Stimulated activated CD4-positive, alpha-beta T cell treated with anti-CD3 and anti-CD28 coated beads, TNF-alpha, amount 100 ng/mL, for 24 hours (primary cell): Measurements from ENCODE around the gene RPS6KB2.
A peak's percentile ranks its signal among the peaks of the same experiment; 100 is the strongest.

Experiments used
- DNase-seq, 3 experiments: peaks; one replicate each; pipeline ENCODE4 v3.0.0-alpha.2; 2020; ENCODE audit warnings: low read depth in 3 of 3

RPS6KB2 gene

DNA sequence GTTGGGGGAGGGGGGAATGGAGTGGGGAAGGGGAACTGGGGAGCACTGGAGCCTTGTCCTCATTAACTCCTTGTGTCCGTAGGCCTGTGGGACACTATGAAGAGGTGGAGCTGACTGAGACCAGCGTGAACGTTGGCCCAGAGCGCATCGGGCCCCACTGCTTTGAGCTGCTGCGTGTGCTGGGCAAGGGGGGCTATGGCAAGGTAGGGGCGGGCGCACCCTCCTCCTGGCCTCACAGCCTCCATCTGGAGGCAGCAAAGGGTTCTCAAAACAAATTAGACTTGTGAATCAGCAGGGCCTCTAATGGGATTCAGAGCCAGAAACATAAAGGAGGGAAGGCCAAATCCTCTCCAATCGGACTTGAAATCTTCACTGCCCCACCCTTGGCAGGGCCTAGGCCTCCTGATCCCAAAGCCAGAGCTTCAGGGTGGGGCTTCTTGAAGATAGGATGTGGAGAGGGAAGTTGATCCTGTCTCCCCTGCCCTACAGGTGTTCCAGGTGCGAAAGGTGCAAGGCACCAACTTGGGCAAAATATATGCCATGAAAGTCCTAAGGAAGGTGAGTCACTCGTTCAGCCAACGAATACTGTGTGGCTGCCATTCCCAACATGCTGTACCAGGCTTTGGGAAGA lies 859 bp downstream of the RPS6KB2 start:
- no peak for DNase-seq

DNA sequence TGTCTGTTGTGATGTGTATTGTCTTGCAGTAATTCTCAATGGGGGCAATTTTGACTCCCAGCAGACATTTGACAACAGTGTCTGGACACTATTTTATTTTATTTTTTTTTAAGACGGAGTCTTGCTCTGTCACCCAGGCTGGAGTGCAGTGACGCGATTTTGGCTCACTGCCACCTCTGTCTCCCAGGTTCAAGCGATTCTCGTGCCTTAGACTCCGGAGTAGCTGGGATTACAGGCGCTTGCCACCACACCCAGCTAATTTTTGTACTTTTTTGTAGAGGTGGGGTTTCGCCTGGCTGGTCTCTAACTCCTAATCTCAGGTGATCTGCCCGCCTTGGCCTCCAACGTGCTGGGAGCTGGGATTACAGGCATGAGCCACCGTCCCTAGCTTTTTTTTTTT lies 1.4 kb downstream of the RPS6KB2 start:
- DNase-seq = no peak

DNA sequence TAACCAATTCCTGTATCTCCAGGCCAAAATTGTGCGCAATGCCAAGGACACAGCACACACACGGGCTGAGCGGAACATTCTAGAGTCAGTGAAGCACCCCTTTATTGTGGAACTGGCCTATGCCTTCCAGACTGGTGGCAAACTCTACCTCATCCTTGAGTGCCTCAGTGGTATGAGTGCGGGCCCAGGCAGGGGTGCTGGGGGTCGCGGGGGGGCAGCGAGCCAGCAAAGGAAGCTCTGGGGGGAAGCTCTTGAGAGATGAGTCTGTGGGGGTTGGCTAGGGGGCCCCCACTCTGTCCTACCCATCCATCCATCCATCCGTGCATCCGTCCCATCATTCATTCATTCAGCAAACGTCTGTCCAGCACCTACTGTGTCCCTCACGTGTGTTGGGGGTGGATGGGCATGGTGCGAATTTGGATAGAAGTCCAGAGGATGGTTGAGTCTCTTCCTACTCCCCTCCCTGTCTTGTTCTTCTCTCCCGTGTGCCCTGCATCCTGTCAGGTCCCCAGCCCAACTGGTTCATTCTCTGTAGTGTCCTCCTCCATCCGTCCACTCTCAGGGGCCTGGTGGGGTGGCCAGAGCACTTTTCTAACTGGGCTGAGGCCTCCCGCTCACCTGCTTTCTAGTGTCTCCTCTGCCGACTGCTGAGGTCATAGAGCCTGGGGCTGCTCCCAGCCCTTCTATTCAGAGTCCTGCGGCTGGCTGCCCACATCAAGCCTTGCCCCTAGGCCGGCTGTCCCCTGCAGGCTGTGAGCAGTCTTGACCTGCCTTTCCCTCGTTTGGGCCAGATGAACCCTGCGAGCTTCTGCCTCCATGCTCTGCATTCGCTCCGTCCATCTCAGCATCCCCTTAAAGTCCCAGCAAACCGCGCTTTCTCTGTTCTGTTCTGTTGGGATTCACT lies 3.3 kb downstream of the RPS6KB2 start:
- DNase-seq = no peak

DNA sequence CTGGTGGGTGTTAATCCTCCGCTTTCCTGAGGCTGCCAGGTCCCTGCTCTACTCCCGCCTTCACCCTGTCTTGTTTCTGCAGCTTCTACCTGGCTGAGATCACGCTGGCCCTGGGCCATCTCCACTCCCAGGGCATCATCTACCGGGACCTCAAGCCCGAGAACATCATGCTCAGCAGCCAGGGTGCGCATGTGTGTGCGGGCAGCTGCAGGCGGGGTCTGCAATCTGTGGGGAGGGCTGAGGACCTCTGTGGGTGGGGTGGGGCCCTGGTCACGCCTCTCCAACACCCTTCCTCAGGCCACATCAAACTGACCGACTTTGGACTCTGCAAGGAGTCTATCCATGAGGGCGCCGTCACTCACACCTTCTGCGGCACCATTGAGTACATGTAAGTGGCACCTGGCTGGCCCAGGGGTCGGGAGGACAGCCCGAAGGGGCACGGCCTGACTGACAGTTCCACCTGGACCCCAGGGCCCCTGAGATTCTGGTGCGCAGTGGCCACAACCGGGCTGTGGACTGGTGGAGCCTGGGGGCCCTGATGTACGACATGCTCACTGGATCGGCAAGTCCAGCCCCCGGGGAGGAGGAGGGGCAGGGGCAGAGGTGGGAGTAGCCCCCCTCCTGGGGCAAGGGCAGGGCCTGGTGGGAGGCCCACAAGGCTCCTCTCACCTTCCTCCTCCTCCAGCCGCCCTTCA lies 4.5 kb downstream of the RPS6KB2 start:
- DNase-seq = no peak

DNA sequence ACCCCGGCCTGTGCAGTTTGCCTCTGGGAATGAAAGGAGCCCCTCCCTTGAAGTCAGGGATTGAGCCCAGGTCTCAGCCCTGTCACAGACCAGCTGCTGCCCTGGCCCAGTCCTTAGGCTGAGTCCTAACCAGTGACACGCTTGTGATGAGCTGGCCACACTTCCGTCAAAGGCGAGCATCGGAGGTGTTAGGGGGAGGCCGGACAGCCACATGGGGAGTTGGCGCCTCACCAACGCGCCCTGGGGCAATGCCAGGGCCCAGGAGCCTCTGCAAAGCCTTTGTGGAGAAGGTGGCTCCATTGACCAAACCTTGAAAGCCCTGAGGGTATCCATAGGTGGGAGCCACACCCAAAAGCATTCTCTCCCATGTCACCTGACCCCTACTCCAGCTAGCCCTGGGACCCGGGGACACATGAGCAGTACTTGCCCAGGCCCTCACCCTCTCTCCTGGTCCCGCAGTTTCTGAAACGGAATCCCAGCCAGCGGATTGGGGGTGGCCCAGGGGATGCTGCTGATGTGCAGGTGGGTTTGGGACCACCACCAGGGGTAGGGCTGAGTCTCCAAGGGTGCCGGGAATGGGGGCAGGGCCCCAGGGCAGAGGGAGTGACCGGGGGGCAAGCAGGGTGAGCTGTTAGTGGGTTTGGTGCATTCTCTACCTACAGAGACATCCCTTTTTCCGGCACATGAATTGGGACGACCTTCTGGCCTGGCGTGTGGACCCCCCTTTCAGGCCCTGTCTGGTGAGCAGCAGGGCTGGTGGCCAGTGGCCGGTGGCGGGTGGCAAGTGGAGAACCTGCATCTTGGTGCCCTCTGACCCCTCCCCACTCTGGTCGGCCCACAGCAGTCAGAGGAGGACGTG lies 5.5 kb downstream of the RPS6KB2 start:
- no peak for DNase-seq

DNA sequence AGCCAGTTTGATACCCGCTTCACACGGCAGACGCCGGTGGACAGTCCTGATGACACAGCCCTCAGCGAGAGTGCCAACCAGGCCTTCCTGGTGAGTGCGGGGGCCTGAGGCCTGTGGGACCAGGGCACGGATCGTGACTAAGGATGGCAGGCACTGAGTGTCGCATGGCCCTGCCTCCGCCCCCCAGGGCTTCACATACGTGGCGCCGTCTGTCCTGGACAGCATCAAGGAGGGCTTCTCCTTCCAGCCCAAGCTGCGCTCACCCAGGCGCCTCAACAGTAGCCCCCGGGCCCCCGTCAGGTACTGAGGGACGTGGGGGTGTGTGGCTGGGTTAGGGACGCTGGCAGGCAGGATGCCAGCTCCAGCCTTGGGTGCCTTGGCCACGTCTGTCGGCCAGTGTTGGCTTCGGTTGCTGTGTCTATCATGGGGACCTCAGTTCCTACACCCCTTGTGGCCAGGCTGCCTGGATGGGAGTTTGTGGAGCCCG lies 6.1 kb downstream of the RPS6KB2 start:
- no peak for DNase-seq

DNA sequence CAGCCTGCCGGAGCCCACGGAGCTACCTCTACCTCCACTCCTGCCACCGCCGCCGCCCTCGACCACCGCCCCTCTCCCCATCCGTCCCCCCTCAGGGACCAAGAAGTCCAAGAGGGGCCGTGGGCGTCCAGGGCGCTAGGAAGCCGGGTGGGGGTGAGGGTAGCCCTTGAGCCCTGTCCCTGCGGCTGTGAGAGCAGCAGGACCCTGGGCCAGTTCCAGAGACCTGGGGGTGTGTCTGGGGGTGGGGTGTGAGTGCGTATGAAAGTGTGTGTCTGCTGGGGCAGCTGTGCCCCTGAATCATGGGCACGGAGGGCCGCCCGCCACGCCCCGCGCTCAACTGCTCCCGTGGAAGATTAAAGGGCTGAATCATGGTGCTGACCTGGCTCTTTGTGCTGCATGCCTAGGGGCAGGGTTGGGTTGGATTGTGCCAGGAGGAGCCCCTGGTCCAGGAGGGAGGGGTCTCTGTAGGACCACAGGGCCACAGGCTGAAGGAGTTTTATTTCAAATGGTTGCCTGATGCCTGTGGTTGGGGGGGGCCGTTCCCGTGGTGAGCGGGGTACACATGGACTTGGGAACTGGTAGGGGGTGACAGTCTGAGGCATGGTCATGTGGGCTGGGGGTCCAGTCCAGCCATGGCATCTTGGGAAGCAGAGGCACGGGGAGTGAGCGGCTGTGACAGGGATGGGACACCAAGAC lies 6.9 kb downstream of the RPS6KB2 start:
- no peak for DNase-seq

DNA sequence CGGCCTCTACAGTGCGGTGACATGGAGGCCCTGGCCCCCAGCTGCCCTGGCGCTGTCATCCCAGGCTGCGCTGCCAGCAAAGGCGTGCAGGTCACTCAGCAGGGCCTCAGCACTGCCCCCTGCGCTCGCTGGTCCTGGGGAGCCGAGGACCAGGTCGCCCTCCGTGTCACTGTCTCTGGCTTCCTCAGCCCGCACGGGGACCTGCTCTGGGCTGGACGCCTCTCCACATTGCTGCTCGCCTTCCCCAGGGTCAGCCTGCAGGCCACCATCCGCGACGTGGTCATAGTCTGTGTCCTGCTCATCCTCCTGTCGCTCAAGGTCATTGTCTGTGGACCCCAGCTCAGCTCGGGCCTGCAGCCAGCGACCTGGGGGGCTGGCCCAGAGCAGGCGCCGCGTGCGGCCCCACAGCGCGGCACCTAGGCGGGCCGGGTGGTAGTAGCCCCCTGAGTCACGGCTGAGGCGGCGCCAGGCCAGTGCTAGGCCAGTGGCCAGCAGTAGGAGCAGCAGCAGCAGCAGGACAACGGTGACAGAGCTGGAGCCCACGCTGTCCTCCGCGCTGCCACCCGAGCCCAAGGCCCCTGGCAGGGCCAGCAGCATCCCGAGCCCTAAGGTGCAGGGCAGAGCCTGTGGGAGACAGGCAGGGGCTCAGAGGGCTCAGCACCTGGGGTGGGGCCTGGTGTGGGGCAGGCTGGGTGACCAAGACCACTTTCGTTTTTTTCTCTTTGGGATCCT lies 7.6 kb downstream of the RPS6KB2 start:
- no peak for DNase-seq

DNA sequence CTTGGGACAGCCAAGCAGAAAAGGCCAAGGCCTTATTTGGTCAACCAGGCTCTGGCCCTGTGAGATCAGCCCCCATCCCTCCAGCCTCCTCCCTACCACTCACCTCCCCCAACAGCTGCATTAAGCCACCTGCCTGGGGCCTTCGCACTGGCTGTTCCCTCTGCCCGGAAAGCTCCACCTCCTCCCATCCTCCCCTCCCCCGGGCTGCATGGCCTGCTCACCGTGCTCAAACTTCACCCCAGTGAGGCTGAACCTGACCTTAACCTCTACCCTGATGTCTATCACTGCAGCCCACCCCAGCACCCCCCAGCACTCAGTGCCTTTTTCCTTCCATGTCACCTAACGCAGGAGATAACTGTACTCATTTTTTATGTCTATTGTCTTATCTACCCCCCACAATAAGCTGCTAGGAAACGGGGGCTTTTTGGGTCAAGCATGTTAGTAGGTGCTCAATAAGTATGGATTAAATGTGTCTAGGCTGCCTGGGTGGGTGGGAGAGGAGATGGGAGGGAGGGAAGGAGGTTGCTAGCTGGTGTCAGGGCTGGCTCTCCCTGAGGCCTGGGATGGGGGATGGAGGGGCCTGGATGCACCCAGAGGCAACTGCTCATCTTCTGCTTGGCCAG lies 8.3 kb downstream of the RPS6KB2 start:
- peak in 2 of 3 experiments; percentile 61 to 85 for DNase-seq

DNA sequence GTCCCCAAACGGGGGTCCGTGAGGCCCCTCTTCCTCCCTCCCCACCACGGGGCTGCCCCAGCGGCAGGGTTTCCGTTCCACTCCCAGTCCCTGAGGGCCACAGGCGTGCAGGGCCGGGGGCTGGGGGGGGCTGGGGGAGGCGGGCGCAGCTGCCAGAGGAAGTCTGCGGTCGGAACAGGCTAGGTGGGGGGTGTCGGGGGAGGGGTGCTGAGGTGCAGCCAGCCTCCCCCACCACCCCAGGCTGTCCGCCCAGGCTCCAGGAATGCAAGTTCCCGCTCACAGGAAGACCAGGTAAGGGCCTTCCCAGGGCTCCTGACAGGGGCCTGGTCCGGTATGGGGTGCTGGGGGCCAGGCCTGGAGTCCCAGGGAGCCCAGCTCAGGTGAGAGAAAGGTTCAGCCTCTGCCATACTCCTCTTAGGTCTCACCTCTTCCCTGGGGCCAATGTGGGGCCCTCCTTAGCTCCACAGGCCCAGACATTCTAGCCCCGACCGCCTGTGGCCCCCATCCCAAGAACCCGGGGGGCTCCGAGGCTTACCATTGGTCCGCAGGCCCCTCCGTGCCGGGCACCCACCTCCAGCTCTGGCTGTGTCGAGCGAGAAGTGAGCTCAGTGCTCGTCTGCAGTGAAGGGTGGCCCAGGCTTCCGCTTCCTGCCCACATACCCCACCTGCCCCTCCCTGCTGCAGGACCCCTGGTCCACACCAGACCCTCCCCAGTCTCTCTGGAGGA lies 9.0 kb downstream of the RPS6KB2 start, which contains the start of gene PTPRCAP:
PTPRCAP (minus strand) TSS at position 601 of the 727 bp plus-strand sequence; CDS start at position 538, 63 bp downstream.
- DNase-seq = peak in 1 of 3 experiments; percentile 84

DNA sequence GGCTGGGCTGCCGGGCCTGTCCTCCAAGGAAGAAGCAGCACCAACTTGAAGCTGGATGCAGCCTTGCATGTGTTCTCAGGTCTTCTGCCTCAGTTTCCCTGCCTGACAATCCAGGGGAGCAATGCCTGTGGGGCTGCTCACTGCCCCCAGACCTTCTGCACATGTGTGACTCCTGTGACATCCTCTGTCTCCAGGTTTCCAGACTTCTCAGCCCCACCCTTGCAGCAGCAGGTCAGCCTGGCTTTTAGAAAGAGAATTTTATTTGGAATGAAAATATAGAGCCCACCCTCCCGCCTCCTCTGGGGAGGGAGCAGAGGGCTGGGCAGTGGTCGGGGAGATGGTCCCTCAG lies 9.5 kb downstream of the RPS6KB2 start:
- no peak for DNase-seq

DNA sequence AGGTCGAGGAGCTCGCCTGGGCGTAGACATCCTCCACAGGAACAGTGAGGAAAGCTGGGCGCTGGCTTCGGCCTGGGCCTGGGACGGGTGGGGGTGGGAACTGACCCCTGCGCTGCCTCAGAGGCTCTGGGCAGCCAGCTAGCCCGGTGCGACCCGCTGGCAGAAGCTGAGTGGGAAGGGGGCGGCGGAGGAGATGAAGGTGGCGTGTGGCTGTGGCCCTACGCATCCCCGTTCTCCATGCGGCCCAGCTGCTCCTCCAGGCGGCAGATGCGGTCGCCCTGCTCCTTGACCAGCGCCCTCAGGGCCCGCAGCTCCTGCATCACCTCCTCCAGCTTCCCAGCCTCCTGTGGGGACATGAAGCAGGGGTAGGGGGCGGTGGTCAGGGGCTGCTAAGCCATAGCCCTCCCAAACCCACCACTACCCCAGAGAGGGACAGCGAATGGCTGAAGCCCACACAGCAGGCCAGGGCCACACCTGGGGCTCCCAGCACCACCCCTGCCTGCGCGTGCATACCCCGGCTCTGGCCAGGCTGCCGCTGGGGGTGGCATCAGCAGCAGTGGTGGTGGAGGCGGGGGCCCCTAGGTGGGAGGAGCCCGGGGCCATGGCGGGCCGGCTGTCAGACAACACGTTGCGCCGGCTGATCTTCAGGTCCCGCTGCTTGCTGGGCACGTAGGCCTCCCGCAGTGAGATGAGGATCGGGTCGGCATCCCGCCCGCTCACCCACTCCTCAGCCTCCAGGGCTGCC lies 10.0 kb downstream of the RPS6KB2 start:
- DNase-seq = peak in 2 of 3 experiments; percentile 65 to 87

DNA sequence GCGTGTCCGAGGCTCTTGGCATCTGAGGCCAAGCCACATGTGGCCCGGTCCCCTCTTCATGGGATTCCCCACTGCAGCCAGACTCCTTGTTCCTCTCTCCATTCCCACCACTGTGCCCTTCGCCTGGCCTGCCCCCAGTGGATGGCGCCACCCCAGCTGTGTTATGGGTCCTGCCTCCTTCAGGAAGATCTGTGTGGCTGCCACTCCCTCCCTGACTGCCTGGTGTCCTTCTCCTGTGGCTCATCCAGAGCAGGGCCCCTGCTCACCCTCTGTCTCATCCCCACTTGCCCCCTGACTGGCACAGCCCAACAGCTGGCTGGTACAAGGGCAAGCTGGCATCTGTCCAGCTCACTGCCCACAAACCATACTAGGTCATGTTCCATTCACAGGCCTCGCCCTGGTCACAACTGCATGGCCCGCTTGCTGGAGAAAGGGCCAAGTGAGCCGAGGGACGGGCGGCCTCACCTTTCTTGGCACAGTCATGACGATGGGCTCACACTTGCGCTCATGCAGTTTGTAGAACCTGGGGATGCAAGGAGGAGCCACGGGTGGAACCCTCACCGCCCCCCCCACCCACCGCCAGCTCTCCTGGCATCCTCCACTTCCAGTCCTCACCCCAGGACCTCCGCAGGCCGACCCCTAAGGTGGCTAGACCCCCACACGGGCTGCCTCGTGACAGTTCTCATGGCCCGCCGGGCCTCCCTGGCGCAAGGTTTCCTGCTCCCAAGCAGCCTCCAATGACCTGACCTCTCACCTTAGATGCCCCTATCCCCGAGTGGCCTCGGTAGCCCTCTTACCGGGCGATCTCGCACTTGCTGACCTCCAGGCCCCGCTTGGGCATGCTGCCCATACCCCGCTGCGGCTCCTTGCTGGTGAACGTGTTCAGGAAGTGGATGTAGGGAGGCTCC lies 11.3 kb downstream of the RPS6KB2 start:
- DNase-seq = no peak

DNA sequence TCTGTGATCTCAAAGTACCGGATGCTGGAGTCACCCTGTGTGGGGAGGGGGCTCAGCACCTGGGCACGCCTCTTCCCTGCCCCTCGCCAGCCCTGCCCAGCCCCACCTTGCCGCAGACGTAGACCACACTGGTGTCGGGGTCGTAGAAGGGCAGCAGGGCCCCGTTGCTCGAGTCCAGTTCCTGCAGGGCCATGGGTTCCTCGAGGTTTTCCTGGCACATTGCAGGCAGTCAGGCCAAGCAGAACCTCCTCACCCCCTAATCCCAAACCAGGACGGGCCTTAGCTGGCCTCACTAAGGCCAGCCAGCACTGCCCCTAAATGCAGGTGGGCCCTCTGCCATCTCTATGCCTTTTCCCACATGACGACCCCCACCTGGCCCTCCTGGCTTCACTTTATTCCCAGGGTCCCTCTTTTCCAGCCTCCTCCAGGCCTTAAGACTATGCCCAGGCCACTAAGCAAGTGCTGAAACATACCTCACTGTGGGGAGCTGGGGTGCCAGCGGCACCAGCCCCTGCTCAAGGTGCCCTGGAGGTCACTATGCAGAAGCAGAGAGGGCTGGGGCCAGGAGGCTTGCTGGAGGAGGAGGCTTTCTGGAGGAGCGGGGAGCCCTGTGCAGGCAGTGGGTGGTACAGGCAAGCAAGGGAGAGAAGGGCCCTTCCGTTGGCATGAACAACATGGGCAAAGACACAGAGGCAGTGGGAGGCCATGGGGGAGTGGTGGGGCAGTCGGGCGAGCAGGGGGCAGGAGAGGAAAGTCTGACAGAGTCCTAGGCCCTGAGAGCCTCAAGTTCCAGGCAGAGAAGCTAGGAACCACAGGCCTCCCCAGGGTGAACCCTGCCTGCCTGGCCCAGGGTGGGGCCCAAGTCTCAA lies 12.2 kb downstream of the RPS6KB2 start:
- DNase-seq = no peak

DNA sequence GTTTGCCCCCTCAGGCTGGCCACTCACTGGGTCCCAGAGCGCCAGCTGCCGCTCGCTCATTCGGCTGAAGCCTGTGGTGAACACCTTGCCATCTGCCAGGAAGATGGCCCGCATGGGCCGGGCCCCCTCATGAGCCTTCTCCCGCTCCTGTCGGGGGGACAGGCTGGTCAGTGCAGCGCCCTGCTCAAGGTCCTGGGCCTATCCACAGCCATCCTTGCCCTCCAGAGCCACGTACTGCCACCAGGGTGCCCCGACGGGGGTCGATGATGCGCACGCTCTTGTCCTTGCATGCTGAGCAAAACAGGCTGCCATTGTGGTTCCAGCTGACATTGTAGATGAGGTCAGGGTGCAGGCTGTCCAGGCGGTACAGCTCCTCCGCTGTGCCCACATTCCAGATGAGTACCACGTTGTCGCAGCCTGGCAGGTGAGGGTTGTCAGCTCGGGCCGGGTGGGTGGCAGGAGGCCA lies 12.8 kb downstream of the RPS6KB2 start:
- DNase-seq = no peak

DNA sequence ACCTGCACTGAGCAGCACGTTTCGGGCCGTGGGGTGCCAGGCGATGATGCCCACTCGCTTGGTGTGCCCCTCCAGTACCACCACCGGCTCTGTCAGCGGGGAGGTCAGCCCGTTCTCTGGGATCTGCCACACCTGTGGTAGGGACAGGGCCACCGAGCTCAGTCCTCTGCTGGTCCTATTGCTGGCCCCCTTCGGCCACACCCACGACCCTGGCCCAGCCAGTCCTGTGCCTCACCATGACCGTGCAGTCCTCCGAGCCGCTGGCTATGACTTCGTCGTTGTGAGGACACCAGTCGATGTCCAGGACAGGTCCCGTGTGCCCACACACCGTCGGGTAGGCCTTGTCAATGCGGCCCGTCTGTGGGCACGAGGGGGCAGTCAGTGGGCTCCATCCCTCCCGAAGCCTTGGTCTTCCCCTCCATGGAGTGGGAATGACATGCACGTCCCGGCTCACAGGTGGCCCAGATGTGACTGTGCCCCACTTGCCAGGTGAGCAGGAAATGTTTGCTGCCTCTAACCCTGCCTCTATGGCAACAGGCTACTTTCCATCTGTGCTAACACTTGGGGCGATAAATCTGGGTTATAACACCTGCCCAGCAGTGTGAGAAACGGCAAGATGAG lies 13.5 kb downstream of the RPS6KB2 start:
- DNase-seq = no peak
